ENCODE measurements around the gene TKTL1. TPM values are rescaled to one million over a fixed set of nuclear protein-coding genes. Genes with fewer than 3 reads are reported as not detected.

TKTL1 gene
- polyA plus RNA-seq, 4 donors: 0.12 to 0.18 TPM; not detected in 2

DNA sequence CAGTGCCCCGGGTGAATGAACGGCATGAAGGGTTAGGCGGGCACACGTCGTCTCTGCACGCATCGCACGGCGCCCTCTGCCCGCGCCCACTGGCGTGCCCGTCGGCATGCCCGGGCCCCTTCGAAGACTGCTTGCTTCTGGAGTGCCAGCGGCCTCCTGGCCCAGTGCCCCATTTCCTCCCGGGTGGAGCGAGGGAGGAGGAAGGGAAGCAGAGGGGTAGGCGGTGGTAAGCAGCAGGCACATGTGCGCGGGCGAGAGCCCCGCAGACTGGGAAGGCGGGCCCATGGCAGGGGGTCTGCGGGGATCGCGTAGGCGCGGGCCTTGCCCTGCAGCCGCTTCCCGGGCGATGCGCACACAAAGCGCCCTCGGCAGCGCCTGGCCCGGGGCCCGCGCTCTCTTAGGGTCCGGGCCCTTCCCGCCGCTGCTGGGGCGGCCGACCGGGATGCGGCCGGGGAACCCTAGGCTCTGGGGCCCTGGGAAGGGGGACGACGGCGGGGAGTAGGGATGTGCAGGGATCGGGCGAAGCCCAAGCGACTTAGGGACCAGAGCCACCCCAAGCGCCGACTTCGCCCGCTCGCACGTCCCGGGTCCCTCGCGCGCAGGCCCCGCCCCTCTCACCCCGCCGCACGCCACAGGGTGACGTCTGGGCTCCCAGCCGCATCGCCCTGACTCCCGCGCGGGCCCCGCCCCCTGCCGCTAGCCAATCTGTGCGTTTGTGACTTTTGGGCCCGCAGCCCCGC, 82.6 kb downstream of the TKTL1 start:
- Histone ChIP-seq H3K27ac (ENCODE audit: low read depth in 1 of 3, low read length in 2 of 3) (peak overlapping the region; percentile 89 to 97 (median 91)), H3K36me3 (ENCODE audit: control insufficient read depth in 3 of 3, insufficient read depth in 2 of 3, low read depth in 1 of 3, low read length in 3 of 3) (peaks cover 0 to 19% (median 0%) of the 10 kb centered on the region in 3 donors), H3K4me3 (ENCODE audit: low read depth in 1 of 3, low read length in 3 of 3) (peak overlapping the region; percentile 15 to 41 (median 38)), H3K27me3 (ENCODE audit: control insufficient read depth in 3 of 3, insufficient read depth in 3 of 3, low read length in 3 of 3) (peaks cover 0 to 8% (median 0%) of the 10 kb centered on the region in 3 donors), H3K4me1 (ENCODE audit: control insufficient read depth in 3 of 3, insufficient read depth in 2 of 3, low read depth in 1 of 3, low read length in 2 of 3) (peaks cover 0 to 16% (median 0%) of the 10 kb centered on the region in 3 donors), H3K9me3 (ENCODE audit: control insufficient read depth in 2 of 2, insufficient read depth in 1 of 2, low read depth in 1 of 2, low read length in 1 of 2) (no peaks in the 10 kb centered on the region)
- DNase-seq (no peak), FAIRE-seq (no peak)
- WGBS, 3 donors: 0 to 40% (median 23%) methylated on average over 6 to 79 of the region's 79 CpGs

DNA sequence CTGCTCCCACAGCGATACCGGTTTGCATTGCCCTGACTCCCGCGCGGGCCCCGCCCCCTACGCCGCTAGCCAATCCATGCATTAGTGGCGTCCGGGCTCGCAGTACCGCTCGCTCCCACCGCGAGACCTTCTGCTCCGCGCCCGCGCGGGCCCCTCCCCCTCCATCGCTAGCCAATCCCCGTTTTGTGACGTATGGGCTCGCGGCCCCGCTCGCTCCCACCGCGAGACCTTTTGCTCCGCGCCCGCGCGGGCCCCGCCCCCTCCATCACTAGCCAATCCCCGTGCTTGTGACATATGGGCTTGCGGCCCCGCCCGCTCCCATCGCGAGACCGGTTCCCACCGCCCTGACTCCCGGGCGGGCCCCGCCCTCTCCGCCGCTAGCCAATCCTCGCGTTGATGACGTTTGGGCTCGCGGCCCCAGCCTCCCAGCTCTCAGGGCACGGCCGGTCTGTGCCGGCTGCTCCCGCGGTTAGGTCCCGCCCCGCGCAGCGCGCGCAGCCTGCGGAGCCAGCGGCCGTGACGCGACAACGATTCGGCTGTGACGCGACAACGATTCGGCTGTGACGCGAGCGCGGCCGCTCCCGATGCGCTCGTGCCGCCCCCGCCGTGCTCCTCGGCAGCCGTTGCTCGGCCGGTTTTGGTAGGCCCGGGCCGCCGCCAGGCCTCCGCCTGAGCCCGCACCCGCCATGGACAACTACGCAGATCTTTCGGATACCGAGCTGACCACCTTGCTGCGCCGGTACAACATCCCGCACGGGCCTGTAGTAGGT, 83.4 kb downstream of the TKTL1 start, which contains the start of gene EMD:
TSS of gene EMD (plus strand) at position 497 of the 770 bp plus-strand sequence. CDS start at position 687, 190 bp downstream.
- Histone ChIP-seq H3K4me1 (ENCODE audit: control insufficient read depth in 3 of 3, insufficient read depth in 2 of 3, low read depth in 1 of 3, low read length in 2 of 3) (peaks cover 0 to 9% (median 0%) of the 10 kb centered on the region in 3 donors), H3K36me3 (ENCODE audit: control insufficient read depth in 3 of 3, insufficient read depth in 2 of 3, low read depth in 1 of 3, low read length in 3 of 3) (peaks cover 0 to 19% (median 0%) of the 10 kb centered on the region in 3 donors), H3K4me3 (ENCODE audit: low read depth in 1 of 3, low read length in 3 of 3) (peak within 1 kb of the TSS; percentile 65 to 82 (median 80)), H3K27me3 (ENCODE audit: control insufficient read depth in 3 of 3, insufficient read depth in 3 of 3, low read length in 3 of 3) (peaks cover 0 to 6% (median 0%) of the 10 kb centered on the region in 3 donors), H3K27ac (ENCODE audit: low read depth in 1 of 3, low read length in 2 of 3) (peak within 1 kb of the TSS; percentile 89 to 98 (median 91)), H3K9me3 (ENCODE audit: control insufficient read depth in 2 of 2, insufficient read depth in 1 of 2, low read depth in 1 of 2, low read length in 1 of 2) (no peaks in the 10 kb centered on the region)
- 0 to 37% (median 15%) methylated on average over 42 to 103 of the region's 103 CpGs for WGBS, 3 donors
- peak; percentile 94 for FAIRE-seq
- peak; percentile 94 to 97 for DNase-seq

DNA sequence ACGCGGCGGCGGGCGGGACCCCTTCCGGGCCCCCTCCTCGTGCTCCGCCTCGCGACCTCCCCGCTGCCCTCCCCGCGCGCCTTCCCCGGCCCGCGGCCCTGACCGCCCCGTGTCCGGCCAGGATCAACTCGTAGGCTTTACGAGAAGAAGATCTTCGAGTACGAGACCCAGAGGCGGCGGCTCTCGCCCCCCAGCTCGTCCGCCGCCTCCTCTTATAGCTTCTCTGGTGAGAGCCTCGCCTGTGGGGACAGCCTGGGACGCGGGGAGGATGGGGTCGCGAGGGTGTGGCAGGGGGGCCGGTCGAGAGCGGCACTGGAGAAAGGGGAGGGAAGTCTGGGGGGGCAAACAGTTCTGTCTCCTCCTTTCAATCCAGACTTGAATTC, 84.0 kb downstream of the TKTL1 start:
- H3K27me3 ChIP-seq (ENCODE audit: control insufficient read depth in 3 of 3, insufficient read depth in 3 of 3, low read length in 3 of 3): peaks cover 0 to 5% (median 0%) of the 10 kb centered on the region in 3 donors
- H3K9me3 ChIP-seq (ENCODE audit: control insufficient read depth in 2 of 2, insufficient read depth in 1 of 2, low read depth in 1 of 2, low read length in 1 of 2): no peaks in the 10 kb centered on the region
- FAIRE-seq: no peak
- peak overlapping the region; percentile 65 to 82 (median 80) for H3K4me3 ChIP-seq (ENCODE audit: low read depth in 1 of 3, low read length in 3 of 3)
- WGBS, 3 donors: 1 to 53% (median 7%) methylated on average over 30 to 38 of the region's 38 CpGs
- DNase-seq: peak in 1 of 2 donors; percentile 35
- H3K27ac ChIP-seq (ENCODE audit: low read depth in 1 of 3, low read length in 2 of 3): peak overlapping the region; percentile 74 to 98 (median 89)
- peaks cover 0 to 8% (median 0%) of the 10 kb centered on the region in 3 donors for H3K4me1 ChIP-seq (ENCODE audit: control insufficient read depth in 3 of 3, insufficient read depth in 2 of 3, low read depth in 1 of 3, low read length in 2 of 3)
- peaks cover 0 to 19% (median 0%) of the 10 kb centered on the region in 3 donors for H3K36me3 ChIP-seq (ENCODE audit: control insufficient read depth in 3 of 3, insufficient read depth in 2 of 3, low read depth in 1 of 3, low read length in 3 of 3)

Other genes with a start within 250 kb of the TKTL1 start
- 10 to 100 TPM in 3 of 4 donors, 1 to 10 TPM in 1; 9.4 to 18.4 (median 12.9) TPM for gene MECP2, start 198.1 kb upstream of the TKTL1 start, polyA plus RNA-seq
- gene OPN1LW, start 151.6 kb upstream of the TKTL1 start, polyA plus RNA-seq: not detected
- not detected for gene OPN1MW, start 113.2 kb upstream of the TKTL1 start, polyA plus RNA-seq
- not detected for gene OPN1MW2, start 76.0 kb upstream of the TKTL1 start, polyA plus RNA-seq
- not detected for gene OPN1MW3, start 38.2 kb upstream of the TKTL1 start, polyA plus RNA-seq
- not detected for gene TEX28, start 671 bp upstream of the TKTL1 start, polyA plus RNA-seq
- 100 to 1,000 TPM in 1 of 4 donors, 10 to 100 TPM in 3; 19.2 to 251 (median 73.8) TPM for gene FLNA, start 78.8 kb downstream of the TKTL1 start, polyA plus RNA-seq
- 10 to 100 TPM; 37.6 to 82.3 (median 55.6) TPM for gene EMD, start 83.5 kb downstream of the TKTL1 start, polyA plus RNA-seq
- gene RPL10, start 102.6 kb downstream of the TKTL1 start, polyA plus RNA-seq: 1,000 to 10,000 TPM; 3,043 to 5,653 (median 5,166) TPM
- gene DNASE1L1, start 113.5 kb downstream of the TKTL1 start, polyA plus RNA-seq: 10 to 100 TPM; 17.0 to 27.4 (median 21.7) TPM
- gene TAFAZZIN, start 115.7 kb downstream of the TKTL1 start, polyA plus RNA-seq: 10 to 100 TPM; 31.8 to 78.3 (median 50.8) TPM
- 100 to 1,000 TPM in 1 of 4 donors, 10 to 100 TPM in 3; 34.0 to 157 (median 57.4) TPM for gene ATP6AP1, start 132.9 kb downstream of the TKTL1 start, polyA plus RNA-seq
- gene GDI1, start 141.4 kb downstream of the TKTL1 start, polyA plus RNA-seq: 10 to 100 TPM; 59.2 to 76.5 (median 62.6) TPM
- 100 to 1,000 TPM in 2 of 4 donors, 10 to 100 TPM in 2; 64.5 to 181 (median 119) TPM for gene FAM50A, start 148.3 kb downstream of the TKTL1 start, polyA plus RNA-seq
- 10 to 100 TPM in 2 of 4 donors, 1 to 10 TPM in 2; 3.2 to 30.1 (median 9.6) TPM for gene PLXNA3, start 162.5 kb downstream of the TKTL1 start, polyA plus RNA-seq
- gene LAGE3, start 183.5 kb downstream of the TKTL1 start, polyA plus RNA-seq: 10 to 100 TPM in 3 of 4 donors, 1 to 10 TPM in 1; 8.1 to 26.6 (median 21.8) TPM
- gene UBL4A, start 190.8 kb downstream of the TKTL1 start, polyA plus RNA-seq: 10 to 100 TPM; 23.8 to 32.3 (median 28.3) TPM
- gene SLC10A3, start 194.8 kb downstream of the TKTL1 start, polyA plus RNA-seq: 10 to 100 TPM; 11.6 to 22.2 (median 15.8) TPM
- gene FAM3A, start 220.4 kb downstream of the TKTL1 start, polyA plus RNA-seq: 100 to 1,000 TPM in 2 of 4 donors, 10 to 100 TPM in 2; 45.6 to 123 (median 90.1) TPM

Measured in small intestine (tissue), 7 donors.